HG02571 (cell line): ENCODE data around the gene ARL2BP.

Experiments
- ATAC-seq: cut with Tn5 transposase; IDR thresholded peaks from one replicate; pipeline ENCODE4 v1.9.1; 2021; ENCODE audit warnings: mild to moderate bottlenecking, moderate library complexity; ENCODE audit not compliant: unreplicated experiment

The ARL2BP gene

DNA sequence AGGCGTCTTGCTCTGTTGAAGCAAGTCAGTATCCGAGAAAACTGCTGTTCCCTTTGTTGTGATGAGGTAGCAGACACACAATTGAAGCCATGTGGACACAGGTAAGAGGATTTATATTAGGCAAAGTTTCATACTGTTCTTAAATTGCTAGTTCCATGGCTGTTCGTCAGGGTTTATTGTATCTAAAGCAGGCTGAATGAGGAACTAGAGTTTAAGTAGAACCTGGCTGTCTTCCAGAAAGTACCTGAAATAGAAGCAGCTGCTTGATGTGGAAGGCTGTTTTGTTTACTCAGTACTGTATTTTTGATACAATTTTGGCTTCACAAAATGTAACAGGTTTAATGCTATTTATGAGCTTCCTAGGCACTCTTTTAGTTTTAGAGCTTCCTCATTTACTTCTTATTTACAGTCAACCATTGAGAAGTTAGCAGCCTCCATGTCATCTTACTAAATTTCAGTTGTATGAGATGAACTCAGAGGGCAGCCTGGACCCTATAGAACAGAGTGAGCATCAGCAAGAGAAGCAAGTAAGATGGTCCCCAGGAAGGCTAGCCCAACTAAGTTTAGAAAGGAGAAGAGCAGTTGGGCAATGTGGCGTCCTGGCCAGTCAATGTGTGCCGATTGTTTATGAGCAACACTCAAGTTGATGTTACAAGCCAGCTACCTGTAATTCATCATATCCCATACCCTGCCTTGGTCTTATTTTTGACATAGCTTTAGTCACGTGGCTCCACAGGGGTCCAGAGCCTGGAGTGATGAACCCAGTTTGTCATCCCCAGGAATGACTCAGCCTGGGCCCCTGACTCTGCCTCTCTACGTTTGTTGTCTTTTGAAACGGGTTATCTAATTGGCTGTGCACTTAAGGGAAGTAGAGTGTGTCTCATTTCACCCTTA, 9.7 kb upstream of the ARL2BP start:
- no peak for ATAC-seq

DNA sequence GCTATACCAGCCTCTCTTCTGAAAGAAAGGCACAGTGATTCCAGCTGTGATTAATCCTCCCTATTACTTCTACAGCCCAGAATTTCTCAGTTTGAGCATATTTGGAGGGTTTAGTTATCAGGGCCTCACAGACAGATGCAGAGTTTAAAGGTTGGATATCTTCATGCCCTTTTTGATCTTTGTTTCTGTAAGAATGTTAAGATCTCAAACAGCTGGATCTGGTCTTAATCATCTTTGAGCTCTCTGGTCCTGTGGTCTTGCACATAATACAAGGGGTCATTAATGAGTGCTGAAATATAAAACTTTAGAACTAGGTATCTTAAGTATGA, 9.1 kb upstream of the ARL2BP start:
- no peak for ATAC-seq

DNA sequence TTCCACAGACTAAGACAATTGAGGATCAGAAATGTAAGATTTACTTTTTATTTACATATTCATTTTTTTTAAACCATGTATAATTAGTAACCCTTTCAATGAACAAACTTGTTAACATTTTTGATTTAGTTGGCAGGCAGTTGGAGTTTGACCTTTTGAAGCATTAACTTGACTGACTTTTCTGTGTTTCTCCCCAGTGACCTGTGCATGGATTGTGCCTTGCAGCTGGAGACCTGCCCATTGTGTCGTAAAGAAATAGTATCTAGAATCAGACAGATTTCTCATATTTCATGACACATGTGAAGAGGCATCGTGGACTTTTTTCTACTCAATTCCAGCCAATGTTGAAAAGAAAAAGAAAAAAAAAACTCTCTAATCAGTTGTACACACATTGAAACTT, 6.4 kb upstream of the ARL2BP start:
- no peak for ATAC-seq

DNA sequence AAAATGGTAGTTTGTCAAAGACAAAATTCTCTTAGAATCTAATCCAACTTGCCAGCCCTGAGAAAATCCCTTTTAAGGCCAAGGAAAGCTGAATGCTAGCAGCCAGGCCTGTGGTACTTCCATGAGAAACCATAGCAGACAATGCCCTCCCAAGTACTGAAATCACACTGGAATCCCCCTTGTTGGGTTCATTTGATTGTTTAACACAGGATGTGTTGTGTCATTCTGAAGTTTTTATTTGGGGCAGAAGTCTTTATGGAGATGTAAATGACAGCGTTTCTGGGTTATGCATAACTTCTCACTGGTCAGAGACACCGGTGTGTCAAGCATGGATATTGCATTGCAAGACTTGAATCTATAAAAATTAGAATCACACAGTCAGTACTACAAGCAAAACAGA, 6.0 kb upstream of the ARL2BP start:
- ATAC-seq: no peak

DNA sequence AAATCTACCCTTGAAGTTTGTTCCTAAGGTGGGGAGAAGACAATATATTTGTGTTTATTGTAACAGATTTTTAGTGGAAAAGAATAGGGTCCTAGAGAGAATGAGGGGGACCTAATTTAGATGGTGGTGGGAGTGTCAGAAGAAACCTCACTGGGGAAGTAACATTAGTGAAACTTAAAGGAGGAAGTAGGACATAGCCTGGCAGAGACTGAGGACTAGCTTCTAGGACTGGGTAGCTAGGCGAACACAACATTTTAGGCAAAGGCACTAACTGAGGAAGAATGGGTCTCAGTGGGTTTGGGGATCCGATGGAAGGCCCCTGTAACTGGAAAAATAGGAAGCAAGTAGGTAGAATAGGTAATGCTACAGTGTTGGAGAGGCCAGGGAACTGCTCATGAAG, 4.2 kb upstream of the ARL2BP start:
- ATAC-seq: no peak

DNA sequence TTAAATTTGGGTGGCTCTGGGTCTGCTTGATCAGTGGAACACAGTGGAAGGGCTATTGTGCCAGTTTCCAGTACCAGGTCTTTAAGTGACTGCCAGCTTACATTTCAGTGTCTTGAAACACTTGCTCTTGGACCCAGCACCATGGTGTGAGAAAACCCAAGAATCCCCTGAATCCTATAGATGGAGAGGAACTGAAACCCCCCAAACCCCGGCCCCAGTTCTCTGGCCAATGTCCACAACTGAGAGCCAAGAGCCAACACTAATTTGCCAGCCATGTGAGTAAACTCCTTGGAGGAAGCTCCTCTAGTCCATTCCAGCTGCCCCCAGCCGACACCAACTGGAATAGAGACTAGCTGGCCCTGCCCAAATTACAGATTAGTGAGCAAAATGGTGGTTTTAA, 2.4 kb upstream of the ARL2BP start:
- ATAC-seq: no peak

DNA sequence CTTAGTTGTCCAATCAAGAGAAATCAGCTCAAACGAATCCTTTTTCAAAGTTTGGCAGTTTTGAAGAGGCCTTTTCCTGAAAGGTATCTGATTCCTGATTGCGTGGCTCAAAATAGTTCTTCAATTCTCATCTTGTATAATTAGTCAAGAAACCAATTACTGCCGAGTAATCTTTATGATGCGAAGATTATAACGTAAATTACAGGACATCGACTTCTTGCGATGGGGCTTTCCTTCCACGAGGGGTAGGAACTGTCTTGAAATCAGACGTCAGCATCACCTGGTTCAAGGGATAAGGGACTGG, 644 bp upstream of the ARL2BP start:
- ATAC-seq: no peak

DNA sequence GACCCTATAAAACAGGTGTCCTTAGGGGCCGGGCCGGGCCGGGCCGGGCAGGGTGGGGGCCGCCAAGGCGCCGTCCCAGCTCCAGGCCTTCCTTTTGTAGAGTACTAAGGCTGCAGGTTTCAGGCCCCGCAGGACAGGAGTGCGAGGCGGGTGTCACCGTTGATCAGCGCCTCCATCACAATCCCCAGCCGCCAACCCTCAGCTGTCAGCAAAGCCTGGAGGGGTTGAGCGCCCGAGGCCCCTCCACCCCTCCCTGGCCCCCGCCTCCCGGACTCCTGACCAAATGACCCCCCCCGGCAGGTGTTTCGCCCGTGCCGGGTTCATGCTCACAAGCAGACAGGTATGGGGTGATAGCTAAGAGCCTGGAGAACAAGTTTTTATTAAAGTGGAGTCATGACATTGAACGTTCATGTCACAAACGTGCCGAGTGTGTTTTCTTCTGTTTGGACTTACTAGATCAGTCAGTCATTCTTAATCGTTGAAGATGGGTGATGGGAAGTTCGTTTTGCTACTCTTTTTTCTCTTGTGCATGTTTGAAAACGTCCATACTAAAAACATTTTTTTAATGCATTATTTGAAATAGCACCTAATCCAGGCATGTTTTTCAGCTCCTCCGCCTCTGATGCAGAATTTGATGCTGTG, 534 bp downstream of the ARL2BP start:
- peak; percentile 25 for ATAC-seq

DNA sequence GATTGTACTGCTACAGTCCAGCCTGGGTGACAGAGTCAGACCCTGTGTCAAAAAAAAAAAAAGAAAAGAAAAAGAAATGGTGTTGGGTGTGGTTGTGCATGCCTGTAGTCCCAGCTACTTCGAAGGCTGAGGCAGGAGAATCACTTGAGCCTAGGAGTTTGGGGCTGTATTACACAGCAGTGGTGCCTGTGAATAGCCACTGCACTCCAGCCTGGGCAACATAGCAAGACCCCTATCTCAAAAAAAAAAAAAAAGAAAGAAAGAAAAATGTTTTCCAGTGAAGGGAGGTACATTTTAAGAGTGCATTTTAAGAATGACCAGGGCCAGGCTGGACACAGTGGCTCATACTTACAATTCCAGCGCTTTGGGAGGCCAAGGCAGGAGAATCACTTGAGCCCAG, 6.3 kb downstream of the ARL2BP start:
- ATAC-seq: no peak

DNA sequence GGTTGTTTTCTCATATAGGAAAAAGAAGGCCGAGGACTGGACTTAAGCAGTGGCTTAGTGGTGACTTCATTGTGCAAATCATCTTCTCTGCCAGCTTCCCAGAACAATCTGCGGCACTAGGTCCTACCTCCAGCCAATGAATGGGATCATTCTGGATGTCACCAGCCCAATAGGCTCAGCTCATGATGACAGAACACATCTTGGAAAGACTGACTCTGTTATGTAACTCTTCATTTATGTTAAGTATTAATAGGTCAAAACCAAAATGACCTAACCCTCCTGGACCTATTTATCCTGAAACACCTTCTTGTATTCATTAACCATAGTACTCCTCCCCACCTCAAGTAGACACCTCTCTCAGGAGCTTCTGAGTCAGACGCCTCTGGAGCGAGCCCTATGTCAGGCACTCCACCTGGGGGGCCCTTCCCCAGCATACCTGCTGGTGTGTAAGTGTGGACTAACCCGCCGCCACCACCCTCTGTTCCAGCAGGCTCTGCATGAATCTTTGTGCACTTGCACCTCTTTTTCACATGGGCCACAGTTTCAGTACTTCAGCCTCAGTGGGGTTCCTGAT, 7.2 kb downstream of the ARL2BP start:
- ATAC-seq: no peak

DNA sequence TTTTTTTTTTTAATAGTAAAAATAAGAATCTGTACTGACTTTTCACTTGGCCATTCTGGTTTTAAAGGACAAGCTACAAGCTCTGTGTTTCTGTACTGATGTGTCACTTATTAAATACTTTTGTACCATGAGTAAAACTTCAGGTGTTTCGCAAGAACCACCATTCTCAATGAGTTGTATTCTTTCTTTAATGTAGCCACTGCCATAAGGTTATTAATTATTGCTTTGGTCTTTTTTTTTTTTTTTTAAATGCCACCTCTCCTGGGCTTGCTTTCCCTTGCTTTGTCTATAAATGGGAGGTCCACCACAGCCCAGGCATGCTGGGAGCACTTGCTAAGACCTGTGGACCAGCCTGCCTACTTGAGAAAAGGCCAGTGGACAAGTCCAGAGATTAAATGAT, 8.4 kb downstream of the ARL2BP start:
- no peak for ATAC-seq

DNA sequence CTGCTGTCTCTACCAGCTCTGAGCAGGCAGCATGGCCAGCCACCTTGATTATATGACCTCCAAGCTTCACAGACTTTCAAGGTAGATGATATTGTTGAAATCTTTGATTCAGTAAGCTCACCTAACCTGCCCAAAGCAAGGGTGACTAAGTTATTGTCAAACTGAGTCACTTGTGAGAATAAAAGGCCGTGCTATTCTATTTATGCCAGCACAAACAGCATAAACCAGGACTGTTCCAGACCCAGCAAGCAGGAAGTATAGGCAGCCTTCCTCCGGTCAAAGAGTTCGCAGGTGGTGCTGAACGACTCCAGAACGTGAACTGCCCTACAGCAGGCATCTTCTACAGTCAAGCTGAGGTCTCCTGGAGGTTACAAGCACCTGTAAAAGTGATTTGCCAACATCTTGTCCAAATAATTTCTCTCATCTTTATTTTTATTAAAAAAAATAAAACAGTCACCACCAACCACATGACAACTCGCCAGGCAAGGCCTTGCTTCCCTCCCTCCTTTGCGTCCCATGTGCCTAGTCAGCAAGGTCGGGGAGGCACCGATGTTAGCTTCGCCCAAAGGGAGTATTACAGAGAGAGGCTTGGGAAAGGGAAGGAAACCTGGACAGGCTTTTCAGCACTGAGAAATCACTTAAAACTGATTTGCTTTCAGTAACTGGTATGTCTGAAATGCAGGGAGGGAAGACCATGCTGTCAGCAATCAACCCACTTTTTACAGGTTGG, 10.8 kb downstream of the ARL2BP start:
- ATAC-seq: no peak

DNA sequence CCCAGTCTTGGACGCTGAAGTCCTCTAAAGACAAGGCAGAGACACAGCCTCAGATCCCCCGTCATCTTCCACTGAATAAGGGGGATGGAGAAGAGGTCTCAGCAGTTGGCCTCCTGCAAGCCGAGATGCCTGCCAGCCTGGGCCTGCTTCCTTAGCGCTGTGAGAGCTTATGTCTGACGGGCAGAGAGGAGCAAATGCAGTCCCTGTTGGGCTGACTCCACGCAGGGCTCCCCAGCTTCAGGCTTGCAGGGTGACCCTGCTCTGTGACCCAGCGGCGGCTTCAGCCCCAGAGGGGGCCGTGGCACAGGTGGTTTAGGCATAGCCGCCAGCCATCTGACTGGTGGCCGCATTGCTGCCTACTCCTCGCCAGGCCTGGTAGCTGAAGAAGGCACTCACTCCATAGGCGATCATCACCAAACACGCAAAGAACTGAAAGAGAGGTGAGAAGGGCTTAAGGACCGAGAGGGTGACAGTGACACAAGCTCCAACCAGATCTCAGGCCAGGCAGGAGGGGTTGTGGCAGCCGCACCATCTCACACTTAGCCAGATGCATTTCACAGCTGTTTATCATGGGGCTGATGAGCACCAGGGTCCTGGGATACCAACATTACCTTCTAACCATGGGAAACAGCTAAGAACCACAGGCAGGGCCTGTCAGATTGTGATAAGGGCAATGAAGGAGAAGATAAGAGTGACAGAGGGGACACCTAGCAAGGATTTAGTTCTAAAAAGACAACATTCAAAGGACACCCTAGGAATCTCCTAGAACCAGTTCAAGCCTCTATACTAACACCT, 11.7 kb downstream of the ARL2BP start:
- no peak for ATAC-seq

DNA sequence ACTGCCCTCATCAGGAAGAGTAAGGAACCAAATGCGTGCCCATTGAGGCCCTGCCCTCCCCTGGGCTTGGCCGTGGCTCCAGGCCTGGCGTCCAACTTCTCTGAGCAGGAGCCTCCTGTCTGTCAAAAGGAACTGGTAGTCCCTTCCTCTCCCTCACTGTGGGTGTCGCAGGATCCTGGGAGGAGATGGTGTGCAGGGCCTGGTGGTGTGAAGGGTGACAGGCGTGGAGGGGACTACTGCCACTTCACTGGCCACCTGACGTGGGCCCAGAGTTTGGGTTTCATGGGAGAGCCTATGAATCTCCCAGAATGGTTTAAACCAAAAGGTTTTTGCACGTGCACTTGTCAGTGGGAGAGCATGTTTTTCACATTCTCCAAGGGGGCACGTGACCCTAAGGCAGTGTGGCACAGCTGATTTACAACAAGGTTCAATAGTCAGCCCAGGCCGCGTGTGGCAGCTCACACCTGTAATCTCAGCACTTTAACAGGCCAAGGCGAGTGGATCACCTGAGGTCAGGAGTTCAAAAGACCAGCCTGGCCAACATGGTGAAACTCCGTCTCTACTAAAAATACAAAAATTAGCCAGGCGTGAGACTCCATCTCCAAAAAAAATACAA, 12.5 kb downstream of the ARL2BP start:
- no peak for ATAC-seq

DNA sequence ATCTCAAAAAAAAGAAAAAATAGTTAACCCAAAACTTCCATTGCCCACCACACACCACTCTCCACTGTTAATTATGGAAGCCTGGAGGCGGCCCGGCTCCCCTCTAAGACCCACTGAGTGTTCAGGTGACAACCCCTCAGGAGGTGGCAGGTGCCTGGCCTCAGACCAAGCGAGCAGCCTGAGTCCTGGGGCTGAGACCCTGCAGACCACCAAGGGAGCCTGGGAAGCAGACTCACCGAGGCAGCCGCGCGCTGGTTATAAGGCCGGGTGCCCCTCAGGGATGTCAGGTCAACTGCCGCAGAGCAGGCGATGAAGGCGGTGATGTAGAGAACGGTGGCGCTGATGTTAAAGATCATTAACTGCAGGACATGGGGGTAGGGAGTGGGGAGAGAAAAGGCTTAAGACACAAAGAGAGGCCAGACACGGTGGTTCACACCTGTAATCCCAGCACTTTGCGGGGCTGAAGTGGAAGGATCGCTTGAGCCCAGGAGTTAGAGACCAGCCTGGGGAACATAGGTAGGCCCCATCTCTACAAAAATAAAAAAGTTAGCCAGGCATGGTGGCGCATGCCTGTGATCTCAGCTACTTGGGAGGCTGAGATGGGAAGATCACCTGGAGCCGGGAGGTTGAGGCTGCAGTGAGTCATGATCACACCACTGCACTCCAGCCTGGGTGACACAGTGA, 13.3 kb downstream of the ARL2BP start:
- no peak for ATAC-seq

DNA sequence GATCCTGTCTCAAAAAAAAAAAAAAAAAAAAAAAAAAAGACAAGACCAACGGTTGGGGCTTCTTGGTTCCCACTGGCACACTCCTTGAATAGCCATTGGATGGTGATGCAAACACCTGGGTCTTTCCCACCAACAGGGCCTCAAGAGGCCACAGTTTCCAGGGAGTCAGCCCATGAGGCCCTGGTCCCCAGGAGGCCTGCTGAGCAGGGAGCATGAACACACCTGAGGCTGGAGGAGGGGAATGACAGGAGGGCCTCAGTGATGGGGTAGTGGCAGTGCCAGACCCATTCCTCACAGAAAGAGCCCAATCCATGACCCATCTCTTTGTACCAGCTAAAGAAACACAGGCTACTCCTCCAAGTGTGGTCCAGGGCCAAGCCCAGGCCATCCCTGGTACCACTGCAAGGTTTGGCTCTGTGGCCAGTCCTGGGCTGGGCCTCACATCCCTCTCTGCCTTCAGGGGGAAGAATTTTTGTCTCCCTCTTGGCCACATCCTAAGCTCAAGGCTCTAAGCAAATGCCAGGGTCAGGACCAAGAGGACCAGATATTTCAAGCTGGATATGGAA, 13.9 kb downstream of the ARL2BP start:
- no peak for ATAC-seq

DNA sequence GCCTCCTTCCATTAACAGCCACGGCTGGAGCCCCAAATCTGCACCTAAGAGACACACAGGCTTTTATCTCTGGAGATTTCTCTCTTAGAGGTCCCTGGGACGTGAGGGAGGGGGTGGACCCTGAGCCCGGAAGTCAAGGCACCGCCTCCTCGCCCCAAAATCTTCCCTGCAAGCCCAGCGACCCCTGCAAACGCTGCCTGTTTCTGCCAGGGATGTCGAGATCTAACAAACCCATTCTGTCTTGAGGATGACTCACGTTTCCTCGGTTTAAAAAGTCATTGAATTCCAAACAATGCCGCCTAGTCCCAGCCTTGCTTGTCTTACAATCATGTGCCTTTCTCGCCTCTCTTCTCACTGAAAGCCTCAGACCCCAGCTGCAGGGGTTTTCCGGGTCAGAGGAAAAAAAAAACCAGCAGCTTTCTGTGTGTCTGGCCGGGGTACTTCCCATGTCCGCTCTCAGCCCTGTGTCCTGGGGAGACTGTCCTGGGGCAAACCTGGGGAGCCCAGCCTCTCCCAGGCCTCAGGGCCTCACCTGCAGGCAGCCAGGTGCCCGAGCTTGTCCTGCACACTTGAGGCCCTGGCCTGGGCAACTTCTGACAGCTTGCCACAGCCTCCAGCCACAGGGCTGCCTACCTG, 15.4 kb downstream of the ARL2BP start:
- ATAC-seq: no peak

DNA sequence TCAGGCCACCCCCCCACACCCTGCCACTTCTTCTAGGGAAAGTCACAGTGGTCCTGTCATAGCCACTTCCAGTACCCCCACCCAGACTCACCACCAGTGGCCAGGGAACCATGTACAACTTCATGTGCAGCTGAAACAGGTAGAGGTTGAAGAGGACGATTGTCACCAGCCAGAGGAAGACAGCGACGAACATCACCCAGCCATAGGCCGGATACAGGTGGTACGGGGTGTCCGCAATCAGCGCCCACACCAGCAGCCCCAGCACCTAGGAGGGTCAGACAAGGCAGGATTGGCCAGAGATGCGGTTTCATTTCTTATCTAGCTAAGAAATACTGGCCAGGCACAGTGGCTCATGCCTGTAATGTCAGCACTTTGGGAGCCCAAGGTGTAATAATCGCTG, 16.7 kb downstream of the ARL2BP start:
- ATAC-seq: no peak

DNA sequence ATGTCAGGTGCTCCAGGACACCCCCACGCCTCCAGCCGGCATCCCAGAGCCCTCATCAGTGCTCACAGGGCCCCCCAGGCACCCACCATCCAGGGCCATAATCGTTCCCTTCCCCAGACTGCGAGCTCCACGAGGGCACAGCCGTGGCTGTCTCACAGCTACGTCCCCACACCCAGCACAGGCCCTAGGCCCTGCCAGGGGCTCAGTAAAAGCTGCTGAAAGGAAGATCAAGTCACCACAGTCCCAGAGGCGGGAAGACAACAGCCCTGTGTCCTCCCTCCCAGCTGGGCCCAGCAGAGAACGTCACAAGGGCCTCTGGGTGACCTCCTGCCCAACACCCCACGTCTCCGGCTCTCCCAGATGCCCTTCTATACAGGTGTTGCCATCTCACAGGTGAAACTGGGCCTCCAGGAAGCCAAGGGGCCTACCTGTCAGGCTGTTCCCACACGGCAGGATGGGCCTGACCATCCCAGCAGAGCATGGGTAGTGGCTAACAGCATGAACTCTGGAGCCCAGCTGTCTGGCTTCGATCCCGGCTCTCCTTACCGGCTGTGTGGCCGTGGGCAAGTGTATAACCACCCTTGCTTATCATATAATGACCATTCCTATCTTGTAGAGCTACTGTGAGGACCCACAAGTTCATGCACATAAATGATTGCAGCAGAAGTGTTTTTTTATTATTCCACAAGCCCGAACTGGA, 17.9 kb downstream of the ARL2BP start:
- no peak for ATAC-seq
